GM21737 (cell line): ENCODE data around the gene PIK3CG.

Experiments
- ATAC-seq: cut with Tn5 transposase; IDR thresholded peaks from one replicate; pipeline ENCODE4 v1.9.1; 2021; ENCODE audit warnings: mild to moderate bottlenecking, moderate library complexity; ENCODE audit not compliant: unreplicated experiment

PIK3CG gene

DNA sequence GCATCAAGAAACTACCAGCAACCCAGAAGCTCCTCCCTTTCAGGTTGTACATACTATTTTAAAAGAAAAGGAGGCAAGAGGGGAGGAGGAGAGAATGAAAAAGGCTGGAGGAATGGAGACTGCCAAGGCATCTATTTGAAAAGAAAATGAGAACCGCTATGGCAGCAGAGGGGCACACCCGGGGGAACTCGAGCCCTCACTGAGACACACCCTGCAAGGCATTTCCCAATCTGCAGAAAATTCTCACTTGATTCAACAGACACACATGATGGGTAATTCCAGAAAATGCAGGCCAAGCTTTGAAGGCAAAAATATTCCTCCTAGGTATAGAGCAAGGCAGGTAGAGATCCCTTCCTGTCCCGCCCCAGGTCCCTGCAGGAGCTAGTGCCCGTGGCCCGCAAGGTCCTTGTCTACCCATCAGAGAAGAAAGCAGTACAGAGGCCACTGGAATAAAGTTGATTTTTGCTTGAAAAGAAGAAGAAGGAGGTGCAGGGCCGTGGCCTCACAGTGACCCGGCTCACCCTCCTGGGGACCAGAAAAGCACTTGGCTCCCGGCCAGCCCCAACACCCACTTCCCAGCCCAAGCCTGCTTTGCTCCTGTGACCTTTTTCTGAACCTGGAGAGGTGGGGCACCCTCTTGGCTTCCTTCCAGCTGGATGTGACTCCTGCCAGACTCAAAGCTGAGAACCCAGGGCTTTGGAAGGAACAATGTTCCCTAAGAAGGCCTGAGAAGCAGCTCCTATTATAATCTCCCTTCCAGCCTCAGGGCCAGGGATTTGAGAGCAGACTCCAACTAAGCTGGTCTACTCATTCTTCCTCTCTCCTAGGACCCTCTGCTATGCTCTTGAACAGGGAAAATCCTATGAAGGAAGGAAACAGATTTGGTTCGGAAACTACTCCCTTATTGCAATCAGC is 6.2 kb upstream of the PIK3CG start:
- ATAC-seq, result no peak

DNA sequence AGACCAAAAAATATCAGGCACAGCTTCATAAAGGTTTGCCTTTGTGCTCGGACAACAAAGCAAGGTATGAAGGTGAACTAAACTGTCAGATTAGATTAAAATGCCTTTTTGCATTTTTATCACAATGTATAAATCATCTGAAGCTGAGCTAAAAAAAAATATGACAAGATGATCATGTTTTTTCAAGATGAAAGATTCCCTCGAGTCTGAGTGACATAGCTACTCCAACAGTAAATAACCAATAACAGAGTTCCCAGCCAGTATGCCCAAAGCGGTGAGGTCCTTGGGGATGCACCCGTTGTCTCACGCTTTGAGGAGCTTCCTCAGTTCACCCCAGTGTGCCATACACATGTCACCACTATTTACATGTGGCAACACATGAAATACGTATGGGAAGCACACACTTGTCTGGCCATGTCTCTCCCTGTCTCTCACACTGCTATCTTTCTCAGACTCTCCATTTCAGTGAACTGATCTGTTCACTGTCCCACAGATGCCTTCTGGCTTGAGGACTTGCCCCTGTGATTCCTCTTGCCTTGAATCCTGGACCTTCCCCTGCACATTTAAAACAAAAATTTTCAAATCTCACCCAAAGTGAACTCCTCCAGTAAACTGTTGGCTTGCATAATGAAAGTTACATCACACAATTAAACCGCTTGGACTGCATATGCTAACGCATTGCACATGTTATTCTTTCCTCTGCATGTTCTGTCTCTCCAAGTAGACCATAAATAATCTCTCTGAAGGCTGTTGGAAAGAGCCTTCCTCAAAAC is 2.6 kb upstream of the PIK3CG start:
- no peak for ATAC-seq

DNA sequence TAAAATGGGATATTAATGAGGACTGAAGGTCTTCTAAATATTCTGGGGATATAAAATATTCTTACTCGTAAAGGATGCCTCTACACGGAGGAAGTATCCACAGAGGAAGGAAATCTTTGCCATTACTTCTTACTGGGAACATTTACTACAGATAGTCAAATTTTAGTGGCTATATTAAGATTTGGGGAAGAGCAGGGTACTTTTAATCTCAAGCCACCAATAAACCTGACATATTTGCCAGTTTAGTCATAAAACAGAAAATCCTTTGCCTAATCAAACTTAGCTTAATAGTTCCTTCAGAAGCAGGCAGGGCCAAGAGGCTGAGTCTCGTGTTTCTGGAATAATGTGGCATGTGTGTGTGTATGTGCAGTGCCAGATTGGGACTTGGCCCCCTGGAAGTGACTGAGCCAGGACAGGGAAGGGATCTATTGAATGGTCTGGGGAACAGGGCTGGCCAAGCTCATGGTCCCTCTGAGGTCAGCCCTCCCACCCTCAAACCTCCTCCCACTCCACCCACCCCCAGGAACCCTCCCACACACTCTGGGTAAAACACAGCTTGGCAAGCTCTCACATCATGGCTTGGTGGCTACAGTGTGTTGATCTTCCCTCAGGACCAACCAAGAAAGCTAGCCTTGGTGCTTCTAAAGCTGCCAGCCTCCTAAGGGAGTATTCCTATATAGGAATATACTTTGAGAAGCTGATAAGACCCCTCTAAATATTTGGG is 1.6 kb upstream of the PIK3CG start:
- ATAC-seq, result no peak

DNA sequence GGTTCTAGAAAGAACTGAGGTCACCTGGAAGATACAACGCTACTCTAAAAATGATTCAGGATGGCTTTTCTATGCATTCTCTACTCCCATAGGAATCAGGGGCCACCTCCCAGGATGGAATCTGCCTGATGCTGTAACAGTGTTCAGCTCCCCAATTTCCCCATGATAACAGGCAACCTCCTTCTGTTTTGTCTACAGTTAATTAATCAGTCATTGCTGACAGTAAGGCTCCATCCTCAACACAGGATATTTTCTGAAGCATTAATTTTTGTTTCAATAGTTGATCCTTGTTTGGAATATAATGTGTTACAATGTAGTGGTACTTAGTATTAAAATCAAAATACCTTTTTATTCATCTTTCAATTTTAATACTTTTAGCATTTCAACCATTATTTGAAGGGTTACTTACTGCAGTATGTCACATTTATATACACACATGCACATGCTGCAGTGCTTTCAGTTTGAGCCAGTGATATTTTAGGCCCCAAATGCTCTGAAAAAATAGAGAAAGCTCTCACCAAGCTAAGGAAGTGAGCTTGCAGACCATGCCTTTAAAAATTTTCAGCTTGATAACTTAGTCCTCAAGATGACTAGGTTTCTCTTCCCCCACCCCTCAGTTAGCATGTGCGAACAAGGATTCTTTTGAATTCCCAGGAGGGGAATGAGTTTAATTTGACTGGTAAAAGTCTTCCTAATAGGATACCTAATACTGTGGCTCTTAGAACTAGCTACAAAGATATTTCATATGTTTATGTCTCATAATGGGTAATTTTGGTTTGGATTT is 592 bp upstream of the PIK3CG start:
- peak; percentile 38 for ATAC-seq

DNA sequence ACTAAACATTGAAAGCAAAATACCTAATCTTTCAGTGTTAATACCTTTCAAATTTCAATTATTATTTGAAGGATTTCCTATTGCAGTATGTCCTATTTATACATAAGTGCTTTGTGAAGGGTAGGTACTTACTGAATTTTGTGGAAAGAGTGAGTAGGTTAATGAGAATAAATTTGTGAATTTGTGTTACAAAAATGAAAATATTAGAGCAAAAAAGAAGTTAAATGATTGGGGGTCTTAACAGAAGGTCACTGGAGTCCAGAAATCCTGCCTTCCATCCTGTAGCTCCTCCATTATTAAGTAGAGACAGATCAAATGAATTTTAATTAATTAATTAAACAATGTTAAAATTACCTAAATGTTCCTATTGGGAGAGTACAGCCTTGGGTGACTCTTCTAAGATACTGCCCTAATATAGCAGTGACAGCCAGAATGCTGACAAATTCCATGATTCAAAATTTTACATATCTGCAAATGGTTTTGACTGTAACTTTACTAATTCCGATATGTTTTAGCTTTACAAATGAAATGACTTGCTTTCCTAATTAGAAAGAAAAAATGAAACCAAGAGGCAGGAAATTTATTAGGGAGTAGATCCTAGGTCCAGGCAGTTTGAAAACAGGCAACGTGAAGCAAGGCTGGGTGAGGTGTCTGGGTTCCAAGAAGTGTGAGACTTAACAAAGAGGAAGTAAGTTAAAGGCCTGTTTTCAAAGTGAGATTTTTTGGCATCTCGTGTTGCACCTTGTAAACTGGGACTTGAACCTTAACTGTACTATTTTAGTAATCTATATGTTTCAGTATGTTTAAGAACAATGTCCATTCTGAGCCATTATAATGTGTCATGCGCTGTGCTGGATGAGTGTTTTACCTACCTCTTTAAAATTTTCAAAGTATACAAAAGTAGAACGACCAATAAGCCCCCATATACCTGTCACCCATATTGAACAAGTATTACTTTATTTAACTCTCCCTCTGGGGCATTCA is 1.5 kb downstream of the PIK3CG start:
- no peak for ATAC-seq

DNA sequence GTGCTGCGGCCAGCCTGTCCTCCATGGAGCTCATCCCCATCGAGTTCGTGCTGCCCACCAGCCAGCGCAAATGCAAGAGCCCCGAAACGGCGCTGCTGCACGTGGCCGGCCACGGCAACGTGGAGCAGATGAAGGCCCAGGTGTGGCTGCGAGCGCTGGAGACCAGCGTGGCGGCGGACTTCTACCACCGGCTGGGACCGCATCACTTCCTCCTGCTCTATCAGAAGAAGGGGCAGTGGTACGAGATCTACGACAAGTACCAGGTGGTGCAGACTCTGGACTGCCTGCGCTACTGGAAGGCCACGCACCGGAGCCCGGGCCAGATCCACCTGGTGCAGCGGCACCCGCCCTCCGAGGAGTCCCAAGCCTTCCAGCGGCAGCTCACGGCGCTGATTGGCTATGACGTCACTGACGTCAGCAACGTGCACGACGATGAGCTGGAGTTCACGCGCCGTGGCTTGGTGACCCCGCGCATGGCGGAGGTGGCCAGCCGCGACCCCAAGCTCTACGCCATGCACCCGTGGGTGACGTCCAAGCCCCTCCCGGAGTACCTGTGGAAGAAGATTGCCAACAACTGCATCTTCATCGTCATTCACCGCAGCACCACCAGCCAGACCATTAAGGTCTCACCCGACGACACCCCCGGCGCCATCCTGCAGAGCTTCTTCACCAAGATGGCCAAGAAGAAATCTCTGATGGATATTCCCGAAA is 2.7 kb downstream of the PIK3CG start:
- ATAC-seq, result no peak

DNA sequence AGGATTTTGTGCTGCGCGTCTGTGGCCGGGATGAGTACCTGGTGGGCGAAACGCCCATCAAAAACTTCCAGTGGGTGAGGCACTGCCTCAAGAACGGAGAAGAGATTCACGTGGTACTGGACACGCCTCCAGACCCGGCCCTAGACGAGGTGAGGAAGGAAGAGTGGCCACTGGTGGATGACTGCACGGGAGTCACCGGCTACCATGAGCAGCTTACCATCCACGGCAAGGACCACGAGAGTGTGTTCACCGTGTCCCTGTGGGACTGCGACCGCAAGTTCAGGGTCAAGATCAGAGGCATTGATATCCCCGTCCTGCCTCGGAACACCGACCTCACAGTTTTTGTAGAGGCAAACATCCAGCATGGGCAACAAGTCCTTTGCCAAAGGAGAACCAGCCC is 3.3 kb downstream of the PIK3CG start:
- no peak for ATAC-seq

DNA sequence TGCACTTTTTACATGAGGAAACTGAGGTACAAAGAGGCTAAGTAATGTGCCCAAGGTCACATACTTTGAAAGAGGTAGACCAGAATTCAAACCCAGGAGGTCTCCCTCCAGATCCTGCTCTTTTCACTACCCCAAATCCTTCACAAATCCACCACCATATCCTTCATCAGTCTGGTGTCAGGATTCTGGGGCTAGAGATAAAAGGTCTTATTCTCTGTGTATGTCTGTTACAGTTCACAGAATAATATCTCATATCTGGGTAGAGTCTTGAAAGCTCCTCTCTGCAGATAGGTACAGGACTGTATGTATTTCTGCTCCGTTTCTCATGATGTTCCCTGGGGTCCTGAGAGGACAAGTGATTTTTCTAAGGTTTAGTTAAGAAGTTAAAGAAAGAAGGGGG is 4.9 kb downstream of the PIK3CG start:
- no peak for ATAC-seq

DNA sequence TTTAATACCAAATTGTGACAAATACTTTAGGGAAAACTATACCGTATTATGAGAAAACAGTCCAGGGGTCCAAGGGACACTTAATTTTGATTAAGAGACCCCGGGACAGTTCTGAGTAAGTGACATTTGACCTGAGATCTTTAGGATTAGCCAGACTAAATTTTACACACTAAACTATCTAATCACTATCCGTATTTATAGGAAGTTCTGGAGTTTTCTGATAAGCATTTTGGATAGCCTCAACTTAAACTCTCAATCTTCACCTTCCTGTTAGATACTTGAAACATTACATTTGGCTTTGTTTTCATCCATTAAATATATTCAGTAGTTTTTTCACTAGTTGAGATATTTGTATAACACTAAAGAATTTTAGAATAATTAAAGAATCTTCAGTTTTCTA is 5.4 kb downstream of the PIK3CG start:
- no peak for ATAC-seq

DNA sequence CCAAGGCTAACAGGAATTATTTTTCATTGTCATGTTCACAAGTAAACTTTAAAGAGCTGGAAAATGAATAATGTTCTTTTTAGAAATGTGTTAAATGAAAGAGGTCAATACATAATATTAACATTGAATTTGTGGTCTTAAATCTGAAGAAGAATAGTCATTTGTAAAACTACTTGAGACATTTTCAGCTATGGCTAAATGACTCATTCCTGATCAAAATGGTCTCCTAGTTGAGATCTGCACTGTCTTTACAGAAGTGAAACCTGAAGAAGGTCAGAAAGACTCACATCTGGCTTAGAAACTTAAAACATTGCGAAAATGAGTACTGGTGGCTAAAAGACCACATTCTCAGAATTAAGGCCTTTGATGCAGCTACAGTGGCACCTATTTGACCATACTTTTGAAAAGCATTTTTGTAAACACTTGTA is 5.9 kb downstream of the PIK3CG start:
- peak; percentile 88 for ATAC-seq

DNA sequence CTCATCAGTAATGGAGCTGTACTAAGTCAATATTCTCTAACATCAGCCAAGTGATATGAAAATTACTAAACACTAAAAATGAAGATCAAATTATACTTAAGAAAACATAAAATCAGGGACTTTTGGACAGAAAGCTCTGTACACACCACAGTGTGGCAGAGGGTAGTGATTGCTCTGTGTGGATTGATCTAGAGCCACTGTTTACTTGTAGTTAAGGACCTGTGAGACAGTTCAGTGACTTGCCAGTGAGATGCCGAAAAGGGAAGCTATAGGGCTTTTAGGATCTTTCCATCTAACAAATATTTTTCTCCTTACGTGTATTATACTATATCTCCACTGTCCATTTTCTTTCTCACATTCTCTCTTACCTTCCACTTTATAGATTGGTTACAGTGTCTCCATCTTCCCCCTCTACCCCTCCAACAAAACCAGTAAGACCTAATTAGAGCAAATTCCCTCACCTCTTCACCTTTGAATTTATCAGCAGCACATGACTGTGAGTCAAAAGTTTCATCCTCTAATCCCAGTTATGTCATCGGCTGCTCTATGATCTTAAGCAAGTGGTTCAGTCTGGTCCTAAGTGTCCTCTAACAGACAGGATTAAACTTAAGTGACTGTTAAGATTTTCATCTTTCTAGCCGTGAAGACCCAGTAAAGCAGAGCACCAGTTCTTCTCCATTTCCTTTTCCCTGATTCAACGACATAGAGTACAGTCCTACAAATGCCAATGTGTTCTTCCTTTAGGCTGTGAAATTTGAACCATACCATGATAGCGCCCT is 6.9 kb downstream of the PIK3CG start:
- ATAC-seq, result no peak

DNA sequence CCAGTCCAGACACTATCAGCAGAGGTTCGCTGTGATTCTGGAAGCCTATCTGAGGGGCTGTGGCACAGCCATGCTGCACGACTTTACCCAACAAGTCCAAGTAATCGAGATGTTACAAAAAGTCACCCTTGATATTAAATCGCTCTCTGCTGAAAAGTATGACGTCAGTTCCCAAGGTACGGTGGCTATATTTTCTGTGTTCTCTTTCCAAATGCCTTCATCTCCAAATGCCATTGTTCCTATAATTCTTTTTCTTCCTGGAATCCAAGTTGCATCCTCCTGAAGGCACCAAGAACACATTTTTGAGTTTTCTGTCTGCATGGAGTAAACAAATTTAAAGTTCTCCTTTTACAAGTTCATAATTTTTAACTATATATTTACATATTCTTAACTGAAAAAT is 7.7 kb downstream of the PIK3CG start:
- no peak for ATAC-seq

DNA sequence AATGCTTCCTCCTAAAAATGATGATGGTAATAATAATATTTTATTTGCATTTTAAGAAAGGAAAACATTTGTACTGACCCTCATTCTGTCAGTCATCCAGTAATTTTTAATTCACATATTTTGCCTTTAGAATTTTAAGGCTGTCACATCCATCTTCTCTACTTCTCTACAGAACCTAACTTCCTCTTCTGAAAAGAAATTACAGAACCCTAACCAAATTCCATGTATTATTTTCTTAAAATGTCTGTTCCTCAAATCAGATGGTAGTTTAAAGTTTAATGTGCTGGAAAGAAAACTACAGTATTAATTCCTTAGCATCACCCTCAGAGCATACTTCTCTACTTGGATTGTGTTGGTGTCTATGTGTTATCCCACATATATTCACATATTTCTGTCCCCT is 9.0 kb downstream of the PIK3CG start:
- ATAC-seq, result no peak

DNA sequence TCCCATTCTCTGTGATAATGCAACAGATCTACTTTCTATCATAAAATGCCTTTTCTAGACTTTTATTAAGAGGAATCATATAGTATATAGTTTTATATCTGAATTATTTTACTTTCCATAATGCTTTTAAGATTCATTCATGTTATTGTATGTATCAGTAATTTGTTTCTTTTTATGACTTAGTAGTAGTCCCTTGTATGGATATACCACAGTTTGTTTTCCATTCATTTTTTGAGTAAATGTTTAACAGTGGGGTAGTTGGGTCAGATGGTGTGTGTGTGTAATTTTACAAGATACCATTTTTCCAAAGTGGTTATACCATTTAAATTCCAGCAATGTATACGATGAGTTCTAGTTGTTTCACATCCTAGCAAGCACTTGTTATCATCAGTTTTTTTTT is 10.4 kb downstream of the PIK3CG start:
- no peak for ATAC-seq

DNA sequence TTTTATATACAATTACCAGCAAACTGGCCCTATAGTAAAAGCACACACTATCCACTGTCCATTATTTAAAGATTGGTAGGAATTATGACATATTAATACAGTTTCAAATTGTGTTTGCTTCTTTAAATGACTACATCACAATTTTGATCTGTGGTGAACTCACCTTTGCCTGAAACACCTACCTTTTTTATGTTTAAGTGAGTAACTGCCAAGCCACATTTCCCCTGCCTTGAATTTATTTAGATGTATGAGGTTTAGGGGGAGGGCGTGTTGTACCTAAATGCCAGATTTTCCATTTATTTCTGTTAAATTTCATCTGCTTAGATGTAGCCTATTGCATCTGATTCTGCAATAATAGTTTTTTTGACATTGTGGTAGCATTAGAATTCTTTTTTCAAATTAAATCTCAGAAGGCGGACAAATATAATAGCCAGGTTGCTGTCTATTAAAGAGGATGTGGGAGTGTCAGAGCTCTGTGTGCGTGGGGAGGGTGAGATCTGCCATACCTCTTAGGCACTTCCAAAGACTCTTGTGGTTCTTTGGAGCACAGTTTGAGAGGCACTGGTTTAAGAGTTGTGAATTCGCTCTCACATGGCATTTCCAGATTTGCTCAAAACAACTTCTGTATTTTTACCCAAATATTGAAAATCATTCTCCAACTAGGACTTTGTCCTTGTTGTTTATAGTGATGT is 13.8 kb downstream of the PIK3CG start:
- no peak for ATAC-seq

DNA sequence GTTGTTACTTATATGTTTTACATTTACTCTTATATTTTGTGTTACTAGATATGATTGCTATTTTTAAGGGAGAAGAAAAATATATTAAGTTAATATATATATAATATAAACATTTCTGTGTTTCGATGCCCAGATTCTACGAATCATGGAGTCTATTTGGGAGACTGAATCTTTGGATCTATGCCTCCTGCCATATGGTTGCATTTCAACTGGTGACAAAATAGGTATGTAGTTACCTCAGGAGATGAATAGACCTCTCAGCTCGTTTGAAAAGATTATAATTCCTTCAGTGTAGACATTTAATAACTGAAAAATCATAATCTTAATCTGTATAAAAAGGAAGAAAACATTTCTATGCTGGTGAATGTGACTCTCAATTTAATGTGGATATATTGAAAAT is 16.9 kb downstream of the PIK3CG start:
- ATAC-seq, result no peak

DNA sequence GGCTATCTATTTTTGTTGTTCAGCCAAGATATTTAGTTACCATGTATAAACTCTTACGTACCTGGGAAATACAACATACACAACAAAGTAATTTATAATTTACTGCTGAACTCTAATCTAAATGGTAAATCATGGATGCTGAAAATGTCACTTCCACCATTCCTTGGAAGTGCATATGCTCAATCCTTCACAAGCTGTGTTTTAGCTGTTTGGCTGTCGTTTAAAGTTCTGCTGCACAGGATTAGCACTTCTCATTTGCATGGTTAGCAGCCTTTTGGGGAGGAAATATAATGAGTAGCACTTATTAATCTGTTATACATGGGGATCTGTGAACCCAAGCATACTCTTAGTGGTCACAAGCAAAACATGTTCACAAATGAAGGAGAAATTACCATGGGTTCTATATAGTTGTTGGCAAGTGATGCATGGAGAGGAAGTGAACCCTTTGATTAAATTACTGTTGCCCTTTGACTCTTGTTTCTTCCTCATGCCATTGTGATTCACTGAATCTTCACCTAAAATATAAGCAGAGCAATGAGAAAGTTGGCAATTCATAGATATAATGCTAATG is 18.5 kb downstream of the PIK3CG start:
- ATAC-seq, result no peak
